AG04449 (cell line): ENCODE measurements around the gene TTC21B.

Source experiments
- CTCF ChIA-PET: fragments of 350-600 bp; formaldehyde crosslinking; extraction: SDS; loops from one replicate; lab custom pipeline; 2021; ENCODE audit warnings: antibody characterized with exemption; lab: Yijun Ruan, JAX
- POLR2A ChIA-PET: fragments of 400-600, 350-600 bp; formaldehyde crosslinking; extraction: SDS; loops from one replicate; lab custom pipeline; 2020; ENCODE audit warnings: antibody characterized with exemption, inconsistent platforms; lab: Yijun Ruan, JAX
- DNase-seq: peaks from one replicate; pipeline ENCODE4 v3.0.0-alpha.2; 2010; ENCODE audit warnings: low read depth, low spot score
- H3K4me3 ChIP-seq: 2 replicates; pipeline ENCODE4 v1.5.1; 2011; ENCODE audit warnings: low read depth, mild to moderate bottlenecking, control low read depth, low read length
- CTCF ChIP-seq: IDR thresholded peaks from one replicate; pipeline ENCODE4 v1.5.1; 2011; ENCODE audit warnings: mild to moderate bottlenecking, moderate library complexity, low read length, control low read depth, inconsistent platforms; ENCODE audit not compliant: insufficient read depth; ENCODE audit errors: missing control alignments

Gene TTC21B

GRCh38 chr2:165904432-165904831 lies 49.1 kb downstream of the TTC21B start:
- DNase-seq = no peak
- no peak for TF ChIP-seq CTCF
- POLR2A ChIA-PET = no interaction called here
- CTCF ChIA-PET = no interaction called here
- no peak overlapping the region for H3K4me3 ChIP-seq

GRCh38 chr2:165903406-165903805 lies 50.2 kb downstream of the TTC21B start:
- ChIA-PET POLR2A (no interaction called here), CTCF (no interaction called here)
- no peak for TF ChIP-seq CTCF
- no peak for DNase-seq
- no peak overlapping the region for H3K4me3 ChIP-seq

- CTCF ChIA-PET = interaction anchor here (1.8 kb wide), 1 partner anchor 10 kb away, joined by 5 read pairs; no protein-coding TSS in a partner anchor
- TF ChIP-seq CTCF = no peak
- DNase-seq = no peak
- POLR2A ChIA-PET = no interaction called here
- H3K4me3 ChIP-seq = no peak overlapping the region
Measured at GRCh38 chr2:165902934-165903333, 50.6 kb downstream of the TTC21B start.

- ChIA-PET CTCF (interaction anchor here (1.8 kb wide), 1 partner anchor 11 kb away, joined by 5 read pairs; no protein-coding TSS in a partner anchor), POLR2A (no interaction called here)
- DNase-seq = no peak
- H3K4me3 ChIP-seq = no peak overlapping the region
- no peak for TF ChIP-seq CTCF
Measured at GRCh38 chr2:165901620-165902298, 51.8 kb downstream of the TTC21B start.

- no peak for DNase-seq
- POLR2A ChIA-PET = no interaction called here
- H3K4me3 ChIP-seq = no peak overlapping the region
- TF ChIP-seq CTCF = no peak
- CTCF ChIA-PET = no interaction called here
Measured at GRCh38 chr2:165899311-165899710, 54.3 kb downstream of the TTC21B start.

GRCh38 chr2:165898381-165898780 lies 55.2 kb downstream of the TTC21B start:
- POLR2A ChIA-PET = no interaction called here
- DNase-seq = no peak
- no peak for TF ChIP-seq CTCF
- CTCF ChIA-PET = no interaction called here
- H3K4me3 ChIP-seq = no peak overlapping the region
